KOPT-K1 (cell line): Measurements from ENCODE around the gene YTHDF1.

ENCODE experiments used
- H3K27ac ChIP-seq: fragments of 200-600 bp; sonication (generic); 2 replicates; pipeline ENCODE4 v1.5.1; 2016; ENCODE audit warnings: antibody characterized with exemption, mild to moderate bottlenecking, low read depth, low read length; ENCODE audit not compliant: poor library complexity, severe bottlenecking
- H3K36me3 ChIP-seq: fragments of 200-600 bp; sonication (generic); 2 replicates; pipeline ENCODE4 v1.5.1; 2017; ENCODE audit warnings: antibody characterized with exemption, mild to moderate bottlenecking, low read length, moderate library complexity; ENCODE audit not compliant: insufficient read depth
- H3K9me3 ChIP-seq: fragments of 200-600 bp; sonication (generic); 2 replicates; pipeline ENCODE4 v1.5.1; 2017; ENCODE audit warnings: antibody characterized with exemption, low read length, mild to moderate bottlenecking; ENCODE audit not compliant: insufficient read depth, poor library complexity, severe bottlenecking

Gene YTHDF1

GRCh38 chr20:63168861-63169260, 47.1 kb downstream of the YTHDF1 start:
- no peaks in the 10 kb centered on the region for H3K9me3 ChIP-seq
- no peak overlapping the region for H3K27ac ChIP-seq
- H3K36me3 ChIP-seq = no peaks in the 10 kb centered on the region

- Histone ChIP-seq H3K9me3 (no peaks in the 10 kb centered on the region), H3K27ac (no peak overlapping the region), H3K36me3 (no peaks in the 10 kb centered on the region)
These were observed 47.9 kb downstream of the YTHDF1 start for GRCh38 chr20:63167918-63168520.

- H3K9me3 ChIP-seq = no peaks in the 10 kb centered on the region
- H3K36me3 ChIP-seq = no peaks in the 10 kb centered on the region
- no peak overlapping the region for H3K27ac ChIP-seq
These were observed 48.7 kb downstream of the YTHDF1 start for GRCh38 chr20:63167026-63167917.

- no peak overlapping the region for H3K27ac ChIP-seq
- no peaks in the 10 kb centered on the region for H3K36me3 ChIP-seq
- no peaks in the 10 kb centered on the region for H3K9me3 ChIP-seq
These were observed 49.5 kb downstream of the YTHDF1 start for GRCh38 chr20:63166193-63167020.

GRCh38 chr20:63165356-63166192, 50.4 kb downstream of the YTHDF1 start:
- no peak overlapping the region for H3K27ac ChIP-seq
- no peaks in the 10 kb centered on the region for H3K36me3 ChIP-seq
- H3K9me3 ChIP-seq = no peaks in the 10 kb centered on the region

- H3K36me3 ChIP-seq = no peaks in the 10 kb centered on the region
- H3K27ac ChIP-seq = no peak overlapping the region
- H3K9me3 ChIP-seq = no peaks in the 10 kb centered on the region
These were observed 51.2 kb downstream of the YTHDF1 start for GRCh38 chr20:63164484-63165355.

- Histone ChIP-seq H3K36me3 (no peaks in the 10 kb centered on the region), H3K9me3 (no peaks in the 10 kb centered on the region), H3K27ac (no peak overlapping the region)
These were observed 52.1 kb downstream of the YTHDF1 start for GRCh38 chr20:63163596-63164483.

- H3K9me3 ChIP-seq = no peaks in the 10 kb centered on the region
- no peaks in the 10 kb centered on the region for H3K36me3 ChIP-seq
- no peak overlapping the region for H3K27ac ChIP-seq
These were observed 52.8 kb downstream of the YTHDF1 start for GRCh38 chr20:63163171-63163570.

- H3K36me3 ChIP-seq = no peaks in the 10 kb centered on the region
- no peaks in the 10 kb centered on the region for H3K9me3 ChIP-seq
- no peak overlapping the region for H3K27ac ChIP-seq
These were observed 53.6 kb downstream of the YTHDF1 start for GRCh38 chr20:63162206-63162795.

- no peaks in the 10 kb centered on the region for H3K9me3 ChIP-seq
- H3K27ac ChIP-seq = no peak overlapping the region
- no peaks in the 10 kb centered on the region for H3K36me3 ChIP-seq
These were observed 54.7 kb downstream of the YTHDF1 start for GRCh38 chr20:63161176-63161651.

- Histone ChIP-seq H3K36me3 (no peaks in the 10 kb centered on the region), H3K27ac (no peak overlapping the region), H3K9me3 (no peaks in the 10 kb centered on the region)
These were observed 55.2 kb downstream of the YTHDF1 start for GRCh38 chr20:63160641-63161175.

GRCh38 chr20:63159826-63160640, 55.9 kb downstream of the YTHDF1 start:
- no peak overlapping the region for H3K27ac ChIP-seq
- H3K9me3 ChIP-seq = no peaks in the 10 kb centered on the region
- H3K36me3 ChIP-seq = no peaks in the 10 kb centered on the region
